ENCODE measurements around the gene FNDC3A. TPM values are rescaled to one million over a fixed set of nuclear protein-coding genes. Genes with fewer than 3 reads are reported as not detected.

The FNDC3A gene
- total RNA-seq, 1 donor = 50.7 TPM

GRCh38 chr13:49071341-49071937 is 95.7 kb downstream of the FNDC3A start:
- H3K36me3 ChIP-seq (ENCODE audit: insufficient read depth, low read length) = no peaks in the 10 kb centered on the region
- peaks cover 18% of the 10 kb centered on the region for H3K79me2 ChIP-seq (ENCODE audit: insufficient read depth, low read length)
- DNase-seq (ENCODE audit: insufficient read length, low spot score, missing footprints) = no peak
- no peak overlapping the region for H3K27ac ChIP-seq (ENCODE audit: low read depth, low read length)
- H3K4me1 ChIP-seq (ENCODE audit: insufficient read depth, low read length) = peaks cover 4% of the 10 kb centered on the region
- H3K9me3 ChIP-seq (ENCODE audit: low read depth, low read length) = no peaks in the 10 kb centered on the region
- H2AFZ ChIP-seq (ENCODE audit: low read length) = no peak overlapping the region
- no peak overlapping the region for H3K4me2 ChIP-seq (ENCODE audit: insufficient read depth, low read length)
- no peak overlapping the region for H3K4me3 ChIP-seq (ENCODE audit: insufficient read depth, low read length)
- no peaks in the 10 kb centered on the region for H3K27me3 ChIP-seq (ENCODE audit: insufficient read depth, low read length)
- peaks cover 2% of the 10 kb centered on the region for H4K20me1 ChIP-seq (ENCODE audit: insufficient read depth, low read length)
- no peak for TF ChIP-seq CTCF (IDR thresholded peaks at IDR 0.05; ENCODE audit: extremely low read depth, low read depth, low read length)

- peak; percentile 77 for DNase-seq (ENCODE audit: insufficient read length, low spot score, missing footprints)
- H3K27me3 ChIP-seq (ENCODE audit: insufficient read depth, low read length) = no peaks in the 10 kb centered on the region
- H3K36me3 ChIP-seq (ENCODE audit: insufficient read depth, low read length) = no peaks in the 10 kb centered on the region
- TF ChIP-seq CTCF (IDR thresholded peaks at IDR 0.05; ENCODE audit: extremely low read depth, low read depth, low read length) = no peak
- H3K4me2 ChIP-seq (ENCODE audit: insufficient read depth, low read length) = no peak overlapping the region
- H3K79me2 ChIP-seq (ENCODE audit: insufficient read depth, low read length) = peaks cover 24% of the 10 kb centered on the region
- no peak overlapping the region for H3K4me3 ChIP-seq (ENCODE audit: insufficient read depth, low read length)
- H4K20me1 ChIP-seq (ENCODE audit: insufficient read depth, low read length) = peaks cover 3% of the 10 kb centered on the region
- no peak overlapping the region for H2AFZ ChIP-seq (ENCODE audit: low read length)
- H3K4me1 ChIP-seq (ENCODE audit: insufficient read depth, low read length) = peaks cover 22% of the 10 kb centered on the region
- H3K9me3 ChIP-seq (ENCODE audit: low read depth, low read length) = no peaks in the 10 kb centered on the region
- peak overlapping the region; percentile 66 for H3K27ac ChIP-seq (ENCODE audit: low read depth, low read length)
Observed at GRCh38 chr13:49082653-49083536, 107.2 kb downstream of the FNDC3A start.

- peaks cover 22% of the 10 kb centered on the region for H3K4me1 ChIP-seq (ENCODE audit: insufficient read depth, low read length)
- no peak for TF ChIP-seq CTCF (IDR thresholded peaks at IDR 0.05; ENCODE audit: extremely low read depth, low read depth, low read length)
- no peak overlapping the region for H3K4me3 ChIP-seq (ENCODE audit: insufficient read depth, low read length)
- no peak overlapping the region for H2AFZ ChIP-seq (ENCODE audit: low read length)
- no peak overlapping the region for H3K27ac ChIP-seq (ENCODE audit: low read depth, low read length)
- H3K4me2 ChIP-seq (ENCODE audit: insufficient read depth, low read length) = no peak overlapping the region
- peaks cover 33% of the 10 kb centered on the region for H3K79me2 ChIP-seq (ENCODE audit: insufficient read depth, low read length)
- no peaks in the 10 kb centered on the region for H3K36me3 ChIP-seq (ENCODE audit: insufficient read depth, low read length)
- H4K20me1 ChIP-seq (ENCODE audit: insufficient read depth, low read length) = peaks cover 3% of the 10 kb centered on the region
- no peaks in the 10 kb centered on the region for H3K27me3 ChIP-seq (ENCODE audit: insufficient read depth, low read length)
- DNase-seq (ENCODE audit: insufficient read length, low spot score, missing footprints) = no peak
- H3K9me3 ChIP-seq (ENCODE audit: low read depth, low read length) = no peaks in the 10 kb centered on the region
Observed at GRCh38 chr13:49084961-49085360, 109.2 kb downstream of the FNDC3A start.

- H3K4me2 ChIP-seq (ENCODE audit: insufficient read depth, low read length) = peak overlapping the region; percentile 3
- H3K27ac ChIP-seq (ENCODE audit: low read depth, low read length) = no peak overlapping the region
- peaks cover 31% of the 10 kb centered on the region for H3K79me2 ChIP-seq (ENCODE audit: insufficient read depth, low read length)
- peaks cover 3% of the 10 kb centered on the region for H4K20me1 ChIP-seq (ENCODE audit: insufficient read depth, low read length)
- DNase-seq (ENCODE audit: insufficient read length, low spot score, missing footprints) = peak; percentile 43
- no peaks in the 10 kb centered on the region for H3K27me3 ChIP-seq (ENCODE audit: insufficient read depth, low read length)
- H3K36me3 ChIP-seq (ENCODE audit: insufficient read depth, low read length) = no peaks in the 10 kb centered on the region
- no peak overlapping the region for H3K4me3 ChIP-seq (ENCODE audit: insufficient read depth, low read length)
- no peaks in the 10 kb centered on the region for H3K9me3 ChIP-seq (ENCODE audit: low read depth, low read length)
- no peak for TF ChIP-seq CTCF (IDR thresholded peaks at IDR 0.05; ENCODE audit: extremely low read depth, low read depth, low read length)
- H2AFZ ChIP-seq (ENCODE audit: low read length) = no peak overlapping the region
- peaks cover 22% of the 10 kb centered on the region for H3K4me1 ChIP-seq (ENCODE audit: insufficient read depth, low read length)
Observed at GRCh38 chr13:49086722-49087121, 111.0 kb downstream of the FNDC3A start.
